ENCODE data around the gene CACNA1B.

DNA sequence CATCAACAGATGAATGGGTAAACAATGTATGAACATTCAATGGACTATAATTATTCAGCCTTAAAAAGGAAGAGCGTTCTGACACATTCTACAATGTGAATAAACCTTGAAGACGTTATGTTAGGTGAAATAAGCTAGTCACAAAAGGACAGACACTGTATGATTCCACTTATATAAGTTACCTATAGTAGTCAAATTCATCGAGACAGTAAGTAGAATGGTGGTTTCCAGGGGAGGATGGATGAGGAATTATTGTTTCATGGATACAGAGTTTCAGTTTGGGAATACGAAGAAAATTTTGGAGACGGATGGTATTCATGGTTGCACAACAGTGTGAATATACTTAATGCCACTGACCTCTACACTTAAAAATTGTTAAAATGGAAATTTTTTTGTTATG, 216.4 kb downstream of the CACNA1B start:
- TF ChIP-seq, protein P1, sequence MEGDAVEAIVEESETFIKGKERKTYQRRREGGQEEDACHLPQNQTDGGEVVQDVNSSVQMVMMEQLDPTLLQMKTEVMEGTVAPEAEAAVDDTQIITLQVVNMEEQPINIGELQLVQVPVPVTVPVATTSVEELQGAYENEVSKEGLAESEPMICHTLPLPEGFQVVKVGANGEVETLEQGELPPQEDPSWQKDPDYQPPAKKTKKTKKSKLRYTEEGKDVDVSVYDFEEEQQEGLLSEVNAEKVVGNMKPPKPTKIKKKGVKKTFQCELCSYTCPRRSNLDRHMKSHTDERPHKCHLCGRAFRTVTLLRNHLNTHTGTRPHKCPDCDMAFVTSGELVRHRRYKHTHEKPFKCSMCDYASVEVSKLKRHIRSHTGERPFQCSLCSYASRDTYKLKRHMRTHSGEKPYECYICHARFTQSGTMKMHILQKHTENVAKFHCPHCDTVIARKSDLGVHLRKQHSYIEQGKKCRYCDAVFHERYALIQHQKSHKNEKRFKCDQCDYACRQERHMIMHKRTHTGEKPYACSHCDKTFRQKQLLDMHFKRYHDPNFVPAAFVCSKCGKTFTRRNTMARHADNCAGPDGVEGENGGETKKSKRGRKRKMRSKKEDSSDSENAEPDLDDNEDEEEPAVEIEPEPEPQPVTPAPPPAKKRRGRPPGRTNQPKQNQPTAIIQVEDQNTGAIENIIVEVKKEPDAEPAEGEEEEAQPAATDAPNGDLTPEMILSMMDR (IDR thresholded peaks at IDR 0.05) = no peak
- TF ChIP-seq POLR2A (IDR thresholded peaks at IDR 0.05) = no peak
